GM12801 (cell line): Measurements from ENCODE around the gene GLI2.

Experiments
- CTCF ChIP-seq: IDR thresholded peaks from one replicate; pipeline ENCODE4 v1.5.1; 2011; ENCODE audit warnings: control low read depth; ENCODE audit not compliant: insufficient read length; ENCODE audit errors: extremely low read depth

The GLI2 gene

GRCh38 chr2:120693121-120693520 is 42.5 kb upstream of the GLI2 start:
- no peak for TF ChIP-seq CTCF

GRCh38 chr2:120694034-120694433 is 41.6 kb upstream of the GLI2 start:
- TF ChIP-seq CTCF: no peak

DNA sequence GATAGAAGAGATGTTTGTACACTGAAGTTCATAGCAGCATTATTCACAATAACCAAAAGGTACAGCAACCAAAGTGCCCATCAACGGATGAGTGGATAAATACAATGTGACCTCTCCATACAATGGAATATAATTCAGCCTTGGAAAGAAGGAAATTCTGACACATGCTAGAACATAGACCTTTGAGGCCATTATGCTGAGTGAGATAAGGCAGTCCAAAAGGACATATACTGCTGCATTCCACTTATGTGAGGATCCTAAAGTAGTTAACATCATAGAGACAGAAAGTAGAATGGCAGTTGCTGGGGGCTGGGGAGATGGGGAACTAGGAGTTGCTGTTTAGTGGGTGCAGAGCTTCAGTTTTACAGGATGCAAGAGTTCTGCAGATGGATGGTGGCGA is 38.2 kb upstream of the GLI2 start:
- no peak for TF ChIP-seq CTCF

DNA sequence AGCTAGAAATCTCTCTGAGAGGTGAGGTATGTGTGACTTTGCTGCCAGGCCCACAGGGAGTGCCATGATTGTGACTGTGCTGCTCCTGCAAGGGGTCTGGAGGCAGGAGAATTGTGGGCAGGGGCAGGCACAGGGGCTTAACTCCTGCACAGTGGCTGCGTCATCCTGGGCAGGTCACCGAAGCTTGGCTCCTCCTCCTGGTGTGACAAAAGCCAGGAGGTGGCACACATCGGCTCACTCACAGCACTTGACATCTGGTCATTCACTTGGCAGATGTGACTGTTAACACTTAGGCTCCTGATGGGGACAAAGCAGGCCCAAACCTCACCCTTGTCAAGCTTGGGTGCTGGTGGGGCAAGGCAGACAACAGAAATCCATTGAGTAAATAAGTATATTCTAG is 36.4 kb upstream of the GLI2 start:
- TF ChIP-seq CTCF: no peak

GRCh38 chr2:120700659-120701058 is 35.0 kb upstream of the GLI2 start:
- TF ChIP-seq CTCF: no peak

GRCh38 chr2:120701096-120701495 is 34.6 kb upstream of the GLI2 start:
- TF ChIP-seq CTCF: no peak

DNA sequence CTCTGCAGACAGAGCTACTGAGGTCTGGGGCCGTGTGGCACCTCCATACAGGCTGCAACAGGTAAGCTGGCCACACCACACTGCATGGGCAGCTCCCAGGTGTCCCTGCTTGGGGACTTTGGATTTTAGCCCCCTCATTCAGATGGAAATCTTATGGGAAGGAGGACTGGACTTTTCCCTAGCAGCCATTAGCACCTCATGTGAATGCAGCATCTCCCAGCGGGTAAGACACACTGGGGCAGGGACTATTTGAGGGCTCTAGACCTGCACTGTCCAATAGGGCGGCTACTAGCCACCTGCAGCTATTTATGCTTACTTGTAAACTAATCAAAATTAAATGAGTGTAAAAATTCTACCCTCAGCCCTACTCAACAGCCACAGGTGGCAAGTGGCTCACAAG is 34.2 kb upstream of the GLI2 start:
- no peak for TF ChIP-seq CTCF

GRCh38 chr2:120702061-120702460 is 33.6 kb upstream of the GLI2 start:
- TF ChIP-seq CTCF: no peak
